ENCODE results near the gene PNMA1.
A peak's percentile ranks its signal among the peaks of the same experiment; 100 is the strongest.

Gene PNMA1

GRCh38 chr14:73736842-73737241, 22.7 kb upstream of the PNMA1 start:
- DNase-seq = no peak

GRCh38 chr14:73732006-73732405, 17.8 kb upstream of the PNMA1 start:
- DNase-seq = no peak

- no peak for DNase-seq
Measured at GRCh38 chr14:73731111-73731510, 16.9 kb upstream of the PNMA1 start.

- DNase-seq = no peak
Measured at GRCh38 chr14:73729556-73730265, 15.5 kb upstream of the PNMA1 start.

- DNase-seq = peak; percentile 93 to 94
Measured at GRCh38 chr14:73728717-73729330, 14.6 kb upstream of the PNMA1 start.

- no peak for DNase-seq
Measured at GRCh38 chr14:73727166-73727565, 13.0 kb upstream of the PNMA1 start.

GRCh38 chr14:73726025-73726961, 12.1 kb upstream of the PNMA1 start:
- no peak for DNase-seq

- DNase-seq = no peak
Measured at GRCh38 chr14:73725116-73726024, 11.2 kb upstream of the PNMA1 start.

GRCh38 chr14:73724696-73725095, 10.5 kb upstream of the PNMA1 start:
- DNase-seq = no peak

- no peak for DNase-seq
Measured at GRCh38 chr14:73723797-73724661, 9.8 kb upstream of the PNMA1 start.

GRCh38 chr14:73723406-73723796, 9.2 kb upstream of the PNMA1 start:
- DNase-seq = no peak

GRCh38 chr14:73722581-73722980, 8.4 kb upstream of the PNMA1 start:
- no peak for DNase-seq

GRCh38 chr14:73721101-73721821, 7.1 kb upstream of the PNMA1 start:
- no peak for DNase-seq

- DNase-seq = no peak
Measured at GRCh38 chr14:73720636-73721035, 6.5 kb upstream of the PNMA1 start.

GRCh38 chr14:73719791-73720190, 5.6 kb upstream of the PNMA1 start:
- no peak for DNase-seq

- DNase-seq = no peak
Measured at GRCh38 chr14:73719361-73719760, 5.2 kb upstream of the PNMA1 start.

- no peak for DNase-seq
Measured at GRCh38 chr14:73718418-73719251, 4.5 kb upstream of the PNMA1 start.

- no peak for DNase-seq
Measured at GRCh38 chr14:73717711-73718417, 3.7 kb upstream of the PNMA1 start.

GRCh38 chr14:73717266-73717665, 3.1 kb upstream of the PNMA1 start:
- no peak for DNase-seq
